BLaER1 (cell line): ENCODE data around the gene ITPK1.
"Not testable (repeated sequence)": the region's sequence is repeated elsewhere in the genome, so short reads cannot be mapped to it uniquely, and the experiment has no call there.

Experiments used
- H3K27ac ChIP-seq: shearing (Covaris generic); formaldehyde crosslinking; 2 replicates; pipeline ENCODE4 v1.8.1; 2022
- H3K27me3 ChIP-seq: shearing (Covaris generic); formaldehyde crosslinking; 2 replicates; pipeline ENCODE4 v1.8.1; 2022
- H3K36me3 ChIP-seq: shearing (Covaris generic); formaldehyde crosslinking; 2 replicates; pipeline ENCODE4 v1.8.1; 2022
- H3K4me1 ChIP-seq: shearing (Covaris generic); formaldehyde crosslinking; 2 replicates; pipeline ENCODE4 v1.8.1; 2022
- H3K4me2 ChIP-seq: shearing (Covaris generic); formaldehyde crosslinking; 2 replicates; pipeline ENCODE4 v1.8.1; 2022
- H3K4me3 ChIP-seq: shearing (Covaris generic); formaldehyde crosslinking; 2 replicates; pipeline ENCODE4 v1.8.1; 2022
- H3K9ac ChIP-seq: shearing (Covaris generic); formaldehyde crosslinking; 2 replicates; pipeline ENCODE4 v1.8.1; 2022
- H3K9me3 ChIP-seq: shearing (Covaris generic); formaldehyde crosslinking; 2 replicates; pipeline ENCODE4 v1.8.1; 2022
- H4K20me1 ChIP-seq: shearing (Covaris generic); formaldehyde crosslinking; 2 replicates; pipeline ENCODE4 v1.8.1; 2022
- Cebpa-rat ChIP-seq: shearing (Covaris generic); IDR thresholded peaks from 2 replicates; pipeline ENCODE4 v1.8.1; 2022

ITPK1 gene

DNA sequence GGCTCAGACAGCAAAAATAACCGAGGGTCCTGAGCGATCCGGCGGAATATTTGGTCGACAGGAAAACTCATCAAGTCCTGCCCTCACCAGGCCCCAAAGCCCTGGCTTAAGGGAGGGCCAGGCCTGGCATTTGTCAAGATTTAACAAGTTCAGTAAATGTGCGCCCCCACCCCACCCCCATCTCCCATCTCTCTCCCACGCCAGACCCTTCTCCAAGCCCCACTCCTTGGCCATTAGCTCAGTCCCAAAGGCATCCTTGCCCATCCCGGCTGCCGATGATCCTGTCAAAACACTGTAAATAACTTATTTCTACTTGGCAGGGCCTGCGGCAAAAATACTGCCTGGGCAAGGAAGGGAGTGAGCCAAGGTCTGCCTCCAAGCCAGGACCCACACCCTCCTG is 52.8 kb downstream of the ITPK1 start:
- H3K4me1 ChIP-seq: peaks cover 81% of the 10 kb centered on the region
- H3K36me3 ChIP-seq: no peaks in the 10 kb centered on the region
- H3K4me2 ChIP-seq: peak overlapping the region; percentile 4; the same call in 1 of the 2 replicates
- no peak for TF ChIP-seq Cebpa-rat
- no peak overlapping the region for H3K9ac ChIP-seq
- peak overlapping the region; percentile 22; the same call in 1 of the 2 replicates for H3K27ac ChIP-seq
- peaks cover 19% of the 10 kb centered on the region; the same call in 1 of the 2 replicates for H4K20me1 ChIP-seq
- no peaks in the 10 kb centered on the region for H3K27me3 ChIP-seq
- no peaks in the 10 kb centered on the region for H3K9me3 ChIP-seq
- no peak overlapping the region for H3K4me3 ChIP-seq

DNA sequence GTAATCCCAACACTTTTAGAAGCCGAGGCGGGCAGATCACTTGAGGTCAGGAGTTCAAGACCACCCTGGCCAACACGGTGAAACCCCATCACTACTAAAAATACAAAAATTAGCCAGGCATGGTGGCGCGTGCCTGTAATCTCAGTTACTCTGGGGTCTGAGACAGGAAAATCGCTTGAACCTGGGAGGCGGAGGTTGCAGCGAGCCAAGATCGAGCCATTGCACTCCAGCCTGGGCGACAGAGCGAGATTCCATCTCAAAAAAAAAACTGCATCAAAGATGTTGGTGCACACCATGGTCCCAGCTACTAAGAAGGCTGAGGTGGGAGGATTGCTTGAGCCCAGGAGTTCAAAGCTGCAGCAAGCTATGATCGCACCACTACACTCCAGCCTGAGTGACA is 53.7 kb downstream of the ITPK1 start:
- not testable (repeated sequence) for H3K27ac ChIP-seq, H3K9ac ChIP-seq, H3K4me3 ChIP-seq, H3K9me3 ChIP-seq, H3K36me3 ChIP-seq, H3K27me3 ChIP-seq
- H3K4me2 ChIP-seq: peak overlapping the region; percentile 4
- H4K20me1 ChIP-seq: peaks cover 21% of the 10 kb centered on the region; the same call in 1 of the 2 replicates
- peaks cover 81% of the 10 kb centered on the region for H3K4me1 ChIP-seq

DNA sequence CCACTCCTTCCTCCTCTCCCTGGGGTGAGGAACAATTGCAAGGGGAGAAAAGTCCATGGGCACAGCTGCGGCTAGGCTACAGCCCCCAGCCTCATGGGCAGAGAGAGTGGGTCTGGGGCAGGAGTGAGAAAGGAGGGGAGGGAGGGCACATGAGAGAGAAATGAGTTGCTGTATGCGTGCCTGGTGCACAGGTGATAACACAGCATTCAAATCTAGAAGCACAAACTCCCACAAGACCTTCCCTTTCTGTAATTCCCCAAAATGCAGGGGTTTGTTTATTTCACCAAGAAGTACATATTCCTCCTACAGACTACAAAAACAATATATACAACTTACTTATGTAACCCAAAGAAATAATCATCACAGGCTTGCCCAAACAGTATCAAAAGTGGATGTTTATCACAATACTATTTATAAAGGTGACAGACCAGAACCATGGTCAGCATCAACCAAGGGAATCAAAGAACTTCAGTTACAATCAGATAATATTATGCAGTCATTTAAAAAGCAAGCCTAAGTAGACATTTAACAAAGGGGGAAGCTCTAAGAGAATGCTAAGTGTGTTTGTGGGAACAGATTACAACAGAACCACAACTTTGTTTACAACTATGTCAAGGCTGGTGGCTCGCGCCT is 54.2 kb downstream of the ITPK1 start:
- Histone ChIP-seq H4K20me1 (peaks cover 19% of the 10 kb centered on the region; the same call in 1 of the 2 replicates), H3K4me3 (no peak overlapping the region), H3K4me1 (peaks cover 81% of the 10 kb centered on the region), H3K9me3 (no peaks in the 10 kb centered on the region), H3K27ac (no peak overlapping the region; the same call in 1 of the 2 replicates), H3K9ac (no peak overlapping the region), H3K27me3 (no peaks in the 10 kb centered on the region), H3K36me3 (no peaks in the 10 kb centered on the region), H3K4me2 (peak overlapping the region; percentile 4)
- TF ChIP-seq Cebpa-rat: no peak

DNA sequence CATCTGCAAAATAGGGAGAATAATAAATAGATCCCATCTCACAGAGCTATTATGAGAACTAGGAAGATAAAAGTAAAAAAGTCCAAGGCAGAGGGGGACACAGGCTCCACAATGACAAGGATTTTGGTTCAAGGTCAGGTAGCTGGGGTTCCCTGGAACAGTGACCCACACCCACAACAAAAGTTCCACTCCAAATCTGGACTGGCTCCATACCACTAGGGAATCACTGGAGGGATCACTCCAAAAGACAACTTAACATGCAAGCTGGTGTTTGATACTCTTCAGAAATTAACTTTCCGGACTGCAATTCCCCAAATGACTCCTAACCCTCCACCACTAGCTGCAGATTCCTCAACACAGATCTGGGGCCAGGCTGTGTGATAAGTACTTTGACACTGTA is 54.9 kb downstream of the ITPK1 start:
- no peak overlapping the region for H3K4me3 ChIP-seq
- no peak overlapping the region; the same call in 1 of the 2 replicates for H3K27ac ChIP-seq
- H3K4me1 ChIP-seq: peaks cover 80% of the 10 kb centered on the region
- 0 out of 2 replicates have a peak, but pooled peaks cover 5% of the 10 kb centered on the region for H3K36me3 ChIP-seq
- peak overlapping the region; percentile 73; the same call in 1 of the 2 replicates for H3K4me2 ChIP-seq
- H3K27me3 ChIP-seq: no peaks in the 10 kb centered on the region
- H3K9ac ChIP-seq: no peak overlapping the region
- H3K9me3 ChIP-seq: no peaks in the 10 kb centered on the region
- peaks cover 19% of the 10 kb centered on the region; the same call in 1 of the 2 replicates for H4K20me1 ChIP-seq
- TF ChIP-seq Cebpa-rat: no peak

DNA sequence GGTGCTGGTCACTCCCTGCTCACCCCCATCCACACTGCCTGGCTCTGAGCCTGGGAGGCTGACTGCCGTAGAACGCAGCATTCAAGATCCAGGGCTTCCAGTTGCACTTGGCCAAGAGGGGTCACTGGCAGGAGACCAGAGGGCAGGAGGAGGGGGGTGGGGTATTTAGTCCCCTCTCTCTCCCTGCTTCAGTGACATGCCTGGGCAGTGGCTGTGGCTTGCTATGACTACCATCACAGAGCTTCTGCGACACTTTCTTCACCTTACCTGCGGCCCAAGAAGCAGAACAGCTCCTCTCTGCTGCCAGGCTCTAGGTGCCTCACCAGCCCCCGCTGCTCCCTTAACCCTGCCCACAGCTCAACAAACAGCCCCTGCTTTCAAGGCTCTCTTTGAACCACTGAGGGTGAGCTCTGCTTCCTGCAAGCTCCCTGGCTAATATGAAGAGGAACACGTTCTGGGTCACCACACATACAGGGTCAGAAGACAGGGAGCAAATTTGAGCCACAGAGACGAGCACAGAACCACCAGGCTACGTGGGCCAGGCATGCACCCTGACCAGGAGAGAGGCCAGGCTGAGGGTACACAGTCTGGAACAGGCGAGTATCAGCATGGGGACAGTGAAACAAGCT is 55.7 kb downstream of the ITPK1 start:
- Histone ChIP-seq H3K4me1 (peaks cover 73% of the 10 kb centered on the region), H3K27me3 (no peaks in the 10 kb centered on the region), H3K9ac (peak overlapping the region; percentile 10; the same call in 1 of the 2 replicates), H3K4me3 (no peak overlapping the region), H3K27ac (peak overlapping the region; percentile 60; the same call in 1 of the 2 replicates), H3K4me2 (peak overlapping the region; percentile 73), H3K36me3 (peaks cover 8% of the 10 kb centered on the region; the same call in 1 of the 2 replicates), H4K20me1 (0 out of 2 replicates have a peak, but pooled peaks cover 11% of the 10 kb centered on the region), H3K9me3 (no peaks in the 10 kb centered on the region)
- no peak for TF ChIP-seq Cebpa-rat

DNA sequence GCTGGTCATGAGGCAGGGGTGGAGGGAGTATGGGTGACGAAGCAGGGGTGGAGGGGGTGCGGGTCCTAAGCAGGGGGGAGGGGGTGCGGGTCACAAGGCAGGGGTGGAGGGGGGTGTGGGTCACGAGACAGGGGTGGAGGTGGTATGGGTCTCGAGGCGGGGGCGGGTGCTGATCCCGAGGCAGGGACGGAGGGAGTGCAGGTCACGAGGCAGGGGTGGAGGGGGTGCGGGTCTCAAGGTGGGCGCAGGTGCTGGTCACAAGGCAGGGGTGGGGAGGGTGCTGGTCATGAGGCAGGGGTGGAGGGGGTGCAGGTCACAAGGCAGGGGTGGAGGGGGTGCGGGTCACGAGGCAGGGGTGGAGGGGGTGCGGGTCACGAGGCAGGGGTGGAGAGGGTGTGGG is 56.5 kb downstream of the ITPK1 start:
- H3K9ac ChIP-seq: no peak overlapping the region
- H3K4me3 ChIP-seq: no peak overlapping the region
- H3K4me1 ChIP-seq: peaks cover 73% of the 10 kb centered on the region
- H3K27me3 ChIP-seq: no peaks in the 10 kb centered on the region
- H3K4me2 ChIP-seq: no peak overlapping the region
- no peak overlapping the region for H3K27ac ChIP-seq
- H3K9me3 ChIP-seq: no peaks in the 10 kb centered on the region
- 0 out of 2 replicates have a peak, but pooled peaks cover 7% of the 10 kb centered on the region for H4K20me1 ChIP-seq
- H3K36me3 ChIP-seq: peaks cover 8% of the 10 kb centered on the region; the same call in 1 of the 2 replicates
- no peak for TF ChIP-seq Cebpa-rat

DNA sequence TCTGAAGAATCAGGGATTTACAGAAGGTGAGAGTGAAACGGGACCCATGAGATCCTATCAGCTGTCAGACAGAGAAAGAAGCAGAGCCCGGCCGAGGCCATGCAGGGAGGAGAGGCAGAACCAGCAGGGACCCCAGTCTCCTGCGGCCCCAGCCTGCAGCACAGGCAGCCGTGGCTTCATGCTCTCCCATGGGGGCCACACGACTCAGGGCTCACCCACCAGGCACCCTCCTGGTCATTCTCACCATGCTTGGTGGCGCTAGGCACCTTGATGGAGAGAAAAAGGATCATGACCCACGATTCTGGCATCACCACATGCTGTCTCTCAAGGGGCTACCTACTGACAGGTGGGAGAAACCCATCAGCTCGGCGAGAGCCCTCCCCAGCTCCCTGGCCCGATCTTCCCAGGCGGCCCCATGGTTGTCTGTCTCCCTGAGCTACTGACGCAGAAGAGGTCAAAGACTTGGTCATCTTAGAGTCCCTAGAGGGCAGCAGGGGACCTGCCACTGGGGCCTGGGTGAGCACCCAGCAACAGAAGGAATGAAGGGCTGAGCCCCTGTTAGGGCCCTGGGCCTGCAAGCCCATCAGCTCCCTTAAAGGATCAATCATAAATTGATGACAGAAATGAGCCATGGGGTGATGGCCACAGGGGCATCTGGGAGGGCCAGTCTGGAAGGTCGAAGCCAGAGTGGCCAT is 58.0 kb downstream of the ITPK1 start:
- Histone ChIP-seq H3K9ac (0 out of 2 replicates have a peak overlapping the region, but pooled peaks have one; percentile 10), H3K27ac (peak overlapping the region; percentile 22; the same call in 1 of the 2 replicates), H4K20me1 (0 out of 2 replicates have a peak, but pooled peaks cover 7% of the 10 kb centered on the region), H3K4me3 (no peak overlapping the region), H3K27me3 (no peaks in the 10 kb centered on the region), H3K4me1 (peaks cover 71% of the 10 kb centered on the region), H3K4me2 (peak overlapping the region; percentile 17; the same call in 1 of the 2 replicates), H3K9me3 (no peaks in the 10 kb centered on the region), H3K36me3 (peaks cover 8% of the 10 kb centered on the region; the same call in 1 of the 2 replicates)
- TF ChIP-seq Cebpa-rat: no peak

DNA sequence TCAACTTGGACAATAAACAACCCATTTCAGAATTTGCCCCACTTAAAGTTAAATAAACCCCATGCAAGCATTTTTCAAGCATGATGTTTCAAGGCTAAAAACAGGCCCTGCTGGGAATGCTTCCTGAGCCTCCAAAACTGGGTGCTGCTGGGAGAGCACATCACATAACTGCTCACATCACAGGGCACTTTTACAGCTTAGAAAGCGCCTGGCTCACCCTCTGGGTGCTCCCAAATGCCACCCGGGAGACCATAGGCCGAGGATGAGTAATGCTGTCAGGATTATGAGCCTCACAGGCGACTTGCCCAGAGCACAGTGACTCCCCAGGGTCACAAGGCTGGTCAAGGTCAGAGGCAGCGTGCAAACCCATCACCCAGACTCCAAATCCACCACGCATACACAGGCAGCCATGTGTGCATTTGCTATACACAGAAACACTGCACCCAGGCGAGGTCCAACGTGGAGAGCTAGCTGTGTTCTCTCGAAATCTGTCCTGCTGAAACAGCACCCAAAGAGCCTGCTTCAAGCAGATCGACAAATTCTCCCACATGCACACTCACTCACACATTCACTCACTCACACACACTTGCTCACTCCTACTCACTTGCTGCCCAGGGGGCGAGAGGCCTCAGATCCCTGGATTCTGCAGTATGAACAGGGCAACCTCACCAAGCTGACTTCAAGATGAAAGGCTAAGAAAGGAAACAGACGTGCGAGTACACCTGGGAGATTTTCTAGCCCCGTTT is 58.7 kb downstream of the ITPK1 start:
- Histone ChIP-seq H3K27me3 (no peaks in the 10 kb centered on the region), H3K27ac (no peak overlapping the region; the same call in 1 of the 2 replicates), H3K36me3 (peaks cover 8% of the 10 kb centered on the region; the same call in 1 of the 2 replicates), H3K9ac (0 out of 2 replicates have a peak overlapping the region, but pooled peaks have one; percentile 10), H3K4me2 (peak overlapping the region; percentile 17; the same call in 1 of the 2 replicates), H3K4me1 (peaks cover 64% of the 10 kb centered on the region), H4K20me1 (0 out of 2 replicates have a peak, but pooled peaks cover 7% of the 10 kb centered on the region), H3K4me3 (no peak overlapping the region), H3K9me3 (no peaks in the 10 kb centered on the region)
- TF ChIP-seq Cebpa-rat: no peak
